ENCODE data around the gene HLA-DRA.
"Not testable (repeated sequence)": the region's sequence is repeated elsewhere in the genome, so short reads cannot be mapped to it uniquely, and the experiment has no call there.

HLA-DRA gene

GRCh38 chr6:32430179-32430578, 9.5 kb upstream of the HLA-DRA start:
- in situ Hi-C loops (cut with MboI; ENCODE audit: low sequenced_read_pairs), result no loop called here

- in situ Hi-C loops (cut with MboI; ENCODE audit: low sequenced_read_pairs), result no loop called here
These were observed 8.5 kb upstream of the HLA-DRA start for GRCh38 chr6:32431142-32431541.

- in situ Hi-C loops (cut with MboI; ENCODE audit: low sequenced_read_pairs), result no loop called here
These were observed 7.6 kb upstream of the HLA-DRA start for GRCh38 chr6:32432050-32432450.

- in situ Hi-C loops (cut with MboI; ENCODE audit: low sequenced_read_pairs), result not testable (repeated sequence)
These were observed 5.7 kb upstream of the HLA-DRA start for GRCh38 chr6:32433950-32434349.

GRCh38 chr6:32436186-32436585, 3.5 kb upstream of the HLA-DRA start:
- in situ Hi-C loops (cut with MboI; ENCODE audit: low sequenced_read_pairs), result no loop called here

GRCh38 chr6:32436995-32437836, 2.5 kb upstream of the HLA-DRA start:
- in situ Hi-C loops (cut with MboI; ENCODE audit: low sequenced_read_pairs), result no loop called here

- in situ Hi-C loops (cut with MboI; ENCODE audit: low sequenced_read_pairs), result no loop called here
These were observed 548 bp upstream of the HLA-DRA start for GRCh38 chr6:32439139-32439538.

- in situ Hi-C loops (cut with MboI; ENCODE audit: low sequenced_read_pairs), result no loop called here
These were observed 2.6 kb downstream of the HLA-DRA start for GRCh38 chr6:32442243-32442667.

- in situ Hi-C loops (cut with MboI; ENCODE audit: low sequenced_read_pairs), result no loop called here
These were observed 3.4 kb downstream of the HLA-DRA start for GRCh38 chr6:32442977-32443552.

- in situ Hi-C loops (cut with MboI; ENCODE audit: low sequenced_read_pairs), result no loop called here
These were observed 4.7 kb downstream of the HLA-DRA start for GRCh38 chr6:32444433-32444832.

GRCh38 chr6:32445321-32445854, 5.7 kb downstream of the HLA-DRA start:
- in situ Hi-C loops (cut with MboI; ENCODE audit: low sequenced_read_pairs), result no loop called here

- in situ Hi-C loops (cut with MboI; ENCODE audit: low sequenced_read_pairs), result no loop called here
These were observed 8.2 kb downstream of the HLA-DRA start for GRCh38 chr6:32447932-32448331.

- in situ Hi-C loops (cut with MboI; ENCODE audit: low sequenced_read_pairs), result no loop called here
These were observed 9.5 kb downstream of the HLA-DRA start for GRCh38 chr6:32449088-32449736.

GRCh38 chr6:32457054-32457453, 17.4 kb downstream of the HLA-DRA start:
- in situ Hi-C loops (cut with MboI; ENCODE audit: low sequenced_read_pairs), result no loop called here

GRCh38 chr6:32459781-32460424, 20.2 kb downstream of the HLA-DRA start:
- in situ Hi-C loops (cut with MboI; ENCODE audit: low sequenced_read_pairs), result no loop called here

GRCh38 chr6:32460528-32460927, 20.8 kb downstream of the HLA-DRA start:
- in situ Hi-C loops (cut with MboI; ENCODE audit: low sequenced_read_pairs), result no loop called here

- in situ Hi-C loops (cut with MboI; ENCODE audit: low sequenced_read_pairs), result no loop called here
These were observed 21.8 kb downstream of the HLA-DRA start for GRCh38 chr6:32461493-32461892.

GRCh38 chr6:32462609-32463008, 22.9 kb downstream of the HLA-DRA start:
- in situ Hi-C loops (cut with MboI; ENCODE audit: low sequenced_read_pairs), result no loop called here

GRCh38 chr6:32467743-32468503, 28.2 kb downstream of the HLA-DRA start:
- in situ Hi-C loops (cut with MboI; ENCODE audit: low sequenced_read_pairs), result not testable (repeated sequence)

GRCh38 chr6:32472781-32473375, 33.2 kb downstream of the HLA-DRA start:
- in situ Hi-C loops (cut with MboI; ENCODE audit: low sequenced_read_pairs), result no loop called here

All from hTERT RPE-1 (cell line).